Fibroblast of skin of right biceps (primary cell): ENCODE measurements around the gene RGS7.
"Not testable (repeated sequence)": the region's sequence is repeated elsewhere in the genome, so short reads cannot be mapped to it uniquely, and the experiment has no call there.

Source experiments
- DNase-seq: peaks from one replicate; pipeline ENCODE4 v3.0.0-alpha.2; 2013

Gene RGS7

GRCh38 chr1:241131636-241132194, 225.3 kb downstream of the RGS7 start:
- DNase-seq, result no peak

- DNase-seq, result peak; percentile 35
Observed at GRCh38 chr1:241130881-241131280, 226.1 kb downstream of the RGS7 start.

GRCh38 chr1:241129207-241129960, 227.6 kb downstream of the RGS7 start:
- DNase-seq, result no peak

GRCh38 chr1:241125286-241125685, 231.7 kb downstream of the RGS7 start:
- DNase-seq, result no peak

- DNase-seq, result no peak
Observed at GRCh38 chr1:241118049-241118448, 239.0 kb downstream of the RGS7 start.

GRCh38 chr1:241115784-241116183, 241.2 kb downstream of the RGS7 start:
- no peak for DNase-seq

GRCh38 chr1:241114699-241115233, 242.2 kb downstream of the RGS7 start:
- DNase-seq, result no peak

- no peak for DNase-seq
Observed at GRCh38 chr1:241113557-241113956, 243.4 kb downstream of the RGS7 start.

- no peak for DNase-seq
Observed at GRCh38 chr1:241109039-241109438, 248.0 kb downstream of the RGS7 start.

GRCh38 chr1:241105147-241105546, 251.9 kb downstream of the RGS7 start:
- no peak for DNase-seq

GRCh38 chr1:241102664-241103063, 254.3 kb downstream of the RGS7 start:
- DNase-seq, result no peak

- peak; percentile 11 for DNase-seq
Observed at GRCh38 chr1:241101622-241102021, 255.4 kb downstream of the RGS7 start.

GRCh38 chr1:241097479-241097878, 259.5 kb downstream of the RGS7 start:
- DNase-seq, result no peak

- no peak for DNase-seq
Observed at GRCh38 chr1:241096982-241097381, 260.0 kb downstream of the RGS7 start.

GRCh38 chr1:241095847-241096246, 261.2 kb downstream of the RGS7 start:
- DNase-seq, result no peak

GRCh38 chr1:241090798-241091197, 266.2 kb downstream of the RGS7 start:
- DNase-seq, result no peak

- DNase-seq, result not testable (repeated sequence)
Observed at GRCh38 chr1:241089066-241089465, 267.9 kb downstream of the RGS7 start.

- not testable (repeated sequence) for DNase-seq
Observed at GRCh38 chr1:241088075-241088474, 268.9 kb downstream of the RGS7 start.

GRCh38 chr1:241086686-241087085, 270.3 kb downstream of the RGS7 start:
- DNase-seq, result no peak

GRCh38 chr1:241083285-241083684, 273.7 kb downstream of the RGS7 start:
- DNase-seq, result no peak

GRCh38 chr1:241081473-241081872, 275.5 kb downstream of the RGS7 start:
- DNase-seq, result peak; percentile 49

GRCh38 chr1:241079459-241079858, 277.5 kb downstream of the RGS7 start:
- DNase-seq, result no peak

- DNase-seq, result no peak
Observed at GRCh38 chr1:241079047-241079446, 278.0 kb downstream of the RGS7 start.

- no peak for DNase-seq
Observed at GRCh38 chr1:241077386-241078147, 279.4 kb downstream of the RGS7 start.
